ENCODE data around the gene BCL2A1.
"Not testable (repeated sequence)": the region's sequence is repeated elsewhere in the genome, so short reads cannot be mapped to it uniquely, and the experiment has no call there.

The BCL2A1 gene

GRCh38 chr15:79919749-79920511 is 51.1 kb downstream of the BCL2A1 start:
- DNase-seq: no peak

GRCh38 chr15:79919090-79919748 is 51.8 kb downstream of the BCL2A1 start:
- DNase-seq: no peak

GRCh38 chr15:79918278-79918677 is 52.7 kb downstream of the BCL2A1 start:
- DNase-seq: no peak

- DNase-seq: no peak
Observed at GRCh38 chr15:79916502-79917132, 54.4 kb downstream of the BCL2A1 start.

- not testable (repeated sequence) for DNase-seq
Observed at GRCh38 chr15:79915776-79916501, 55.1 kb downstream of the BCL2A1 start.

GRCh38 chr15:79914728-79915127 is 56.3 kb downstream of the BCL2A1 start:
- DNase-seq: no peak
